NT2/D1 (cell line): ENCODE data around the gene PAPPA2.

Experiments
- YY1 ChIP-seq: IDR thresholded peaks from 2 replicates; pipeline ENCODE4 v1.6.1; 2011; ENCODE audit not compliant: insufficient read length, insufficient read depth
- ZNF274 ChIP-seq: IDR thresholded peaks from 2 replicates; pipeline ENCODE4 v1.6.1; 2011; ENCODE audit warnings: mild to moderate bottlenecking, low read depth, low read length

- no peak for TF ChIP-seq YY1
- no peak for TF ChIP-seq ZNF274
Measured at GRCh38 chr1:176577646-176578197, 114.7 kb downstream of the PAPPA2 start.
